PC-9 (cell line): ENCODE data around the gene COL11A2. TPM values are rescaled to one million over a fixed set of nuclear protein-coding genes. Genes with fewer than 3 reads are reported as not detected.

Experiments
- BruUV-seq: library from RNA; stranded (reverse); fragments of 400-500 nt; replicated peaks from 2 replicates; lab custom pipeline; 2021; lab: Mats Ljungman, UMichigan
- CTCF ChIA-PET: fragments of 300-600 bp; sonication (Branson Sonifier 250); formaldehyde crosslinking; loops from one replicate; lab custom pipeline; 2022; ENCODE audit warnings: antibody characterized with exemption; lab: Charles Lee
- POLR2A ChIA-PET: fragments of 300-600 bp; sonication (Branson Sonifier 250); formaldehyde crosslinking; loops from one replicate; lab custom pipeline; 2022; ENCODE audit warnings: antibody characterized with exemption; ENCODE audit not compliant: unreplicated experiment; lab: Charles Lee
- DNase-seq, 2 experiments: peaks; one replicate each; pipeline versions ENCODE4 v3.0.0 to v3.0.0-alpha.2; 2015 to 2022; ENCODE audit warnings: mixed read lengths in 1 of 2
- H2AFZ ChIP-seq: fragments of 200-600 bp; sonication (generic); 2 replicates; pipeline ENCODE4 v1.8.1; 2017; ENCODE audit warnings: antibody characterized with exemption
- H3F3A ChIP-seq: fragments of 200-600 bp; sonication (generic); 2 replicates; pipeline ENCODE4 v1.8.1; 2017; ENCODE audit warnings: antibody characterized with exemption, mild to moderate bottlenecking, low read depth; ENCODE audit not compliant: insufficient read depth
- H3K27ac ChIP-seq: fragments of 200-600 bp; sonication (generic); 2 replicates; pipeline ENCODE4 v1.6.1; 2016; ENCODE audit warnings: mixed run types
- H3K27me3 ChIP-seq: fragments of 200-600 bp; sonication (generic); 2 replicates; pipeline ENCODE4 v1.6.1; 2016; ENCODE audit warnings: low read depth, mixed run types; ENCODE audit not compliant: insufficient read depth
- H3K36me3 ChIP-seq: fragments of 200-600 bp; sonication (generic); 2 replicates; pipeline ENCODE4 v1.6.1; 2016; ENCODE audit warnings: low read depth, mixed run types
- H3K4me1 ChIP-seq: fragments of 200-600 bp; sonication (generic); replicated peaks from 2 replicates; pipeline ENCODE4 v1.6.1; 2016; ENCODE audit warnings: mixed run types; ENCODE audit not compliant: insufficient read depth
- H3K4me2 ChIP-seq: fragments of 200-600 bp; sonication (generic); 2 replicates; pipeline ENCODE4 v1.6.1; 2017; ENCODE audit warnings: mixed run types
- H3K4me3 ChIP-seq: fragments of 200-600 bp; sonication (generic); 2 replicates; pipeline ENCODE4 v1.6.1; 2016; ENCODE audit warnings: mixed run types
- H3K79me2 ChIP-seq: fragments of 200-600 bp; sonication (generic); 2 replicates; pipeline ENCODE4 v1.6.1; 2017; ENCODE audit warnings: low read depth, mixed run types
- H3K9me2 ChIP-seq: fragments of 200-600 bp; sonication (generic); 2 replicates; pipeline ENCODE4 v1.8.1; 2017; ENCODE audit warnings: mild to moderate bottlenecking; ENCODE audit not compliant: insufficient read depth
- H3K9me3 ChIP-seq: fragments of 200-600 bp; sonication (generic); 2 replicates; pipeline ENCODE4 v1.8.1; 2016; ENCODE audit warnings: low read depth; ENCODE audit not compliant: insufficient read depth
- H4K20me1 ChIP-seq: fragments of 200-600 bp; sonication (generic); 2 replicates; pipeline ENCODE4 v1.8.1; 2017; ENCODE audit not compliant: insufficient read depth
- CTCF ChIP-seq: fragments of 200-600 bp; sonication (generic); conservative IDR thresholded peaks from 2 replicates; pipeline ENCODE4 v1.6.1; 2017; ENCODE audit warnings: mixed run types, antibody characterized with exemption, mild to moderate bottlenecking, moderate library complexity
- EZH2 ChIP-seq: fragments of 200-600 bp; sonication (generic); IDR thresholded peaks from 2 replicates; pipeline ENCODE4 v1.8.0; 2017; ENCODE audit warnings: antibody characterized with exemption, low read depth
- intact Hi-C: fragments of 100-400 bp; cut with micrococcal nuclease; formaldehyde crosslinking; loops from one replicate; pipeline ENCODE4 v1.10.0; 2022; ENCODE audit not compliant: unreplicated experiment
- total RNA-seq: library from RNA; stranded (reverse); gene quantifications from 2 replicates; pipeline ENCODE4 v1.2.3, GENCODE V29; 2021

COL11A2 gene
- total RNA-seq, 1 experiment from 2014 or later: 2.2 TPM

- no peaks in the 10 kb centered on the region for H3K79me2 ChIP-seq
- BruUV-seq: no TSS peak
- no peak overlapping the region for H3K4me3 ChIP-seq
- H3K4me1 ChIP-seq: no peaks in the 10 kb centered on the region
- H3F3A ChIP-seq: peaks cover 16% of the 10 kb centered on the region; the same call in 1 of the 2 replicates
- no peak for TF ChIP-seq CTCF
- no peak overlapping the region for H2AFZ ChIP-seq
- no peaks in the 10 kb centered on the region for H4K20me1 ChIP-seq
- 0 out of 2 replicates have a peak, but pooled peaks cover 8% of the 10 kb centered on the region for H3K36me3 ChIP-seq
- H3K4me2 ChIP-seq: no peak overlapping the region
- intact Hi-C loops: no loop called here
- POLR2A ChIA-PET: no interaction called here
- no peak overlapping the region for H3K27ac ChIP-seq
- H3K27me3 ChIP-seq: 0 out of 2 replicates have a peak, but pooled peaks cover 7% of the 10 kb centered on the region
- H3K9me2 ChIP-seq: no peaks in the 10 kb centered on the region
- H3K9me3 ChIP-seq: no peaks in the 10 kb centered on the region
- CTCF ChIA-PET: no interaction called here
- DNase-seq: no peak
These were observed 20.5 kb upstream of the COL11A2 start for GRCh38 chr6:33212857-33213165.

- Histone ChIP-seq H4K20me1 (no peaks in the 10 kb centered on the region), H3K4me1 (peaks cover 8% of the 10 kb centered on the region), H3K27me3 (0 out of 2 replicates have a peak, but pooled peaks cover 7% of the 10 kb centered on the region), H3K4me2 (no peak overlapping the region), H3K79me2 (no peaks in the 10 kb centered on the region), H3K27ac (no peak overlapping the region), H3F3A (peaks cover 16% of the 10 kb centered on the region; the same call in 1 of the 2 replicates), H3K4me3 (no peak overlapping the region), H2AFZ (no peak overlapping the region), H3K36me3 (0 out of 2 replicates have a peak, but pooled peaks cover 8% of the 10 kb centered on the region), H3K9me3 (no peaks in the 10 kb centered on the region), H3K9me2 (no peaks in the 10 kb centered on the region)
- no peak for DNase-seq
- TF ChIP-seq CTCF: no peak
- TF ChIP-seq EZH2: no peak
- ChIA-PET CTCF (no interaction called here), POLR2A (interaction anchor here (0.7 kb wide), 1 partner anchor 1789 kb away, joined by 6 read pairs; no protein-coding TSS in a partner anchor)
- BruUV-seq: no TSS peak
- intact Hi-C loops: no loop called here
These were observed 19.6 kb upstream of the COL11A2 start for GRCh38 chr6:33211666-33212422.

- ChIA-PET POLR2A (no interaction called here), CTCF (no interaction called here)
- Histone ChIP-seq H3F3A (peaks cover 21% of the 10 kb centered on the region; the same call in 1 of the 2 replicates), H2AFZ (no peak overlapping the region), H3K9me2 (no peaks in the 10 kb centered on the region), H3K36me3 (0 out of 2 replicates have a peak, but pooled peaks cover 8% of the 10 kb centered on the region), H3K79me2 (no peaks in the 10 kb centered on the region), H3K27me3 (0 out of 2 replicates have a peak, but pooled peaks cover 7% of the 10 kb centered on the region), H3K27ac (no peak overlapping the region), H3K4me3 (no peak overlapping the region), H3K9me3 (no peaks in the 10 kb centered on the region), H3K4me2 (no peak overlapping the region), H4K20me1 (no peaks in the 10 kb centered on the region), H3K4me1 (peaks cover 11% of the 10 kb centered on the region)
- BruUV-seq: no TSS peak
- TF ChIP-seq CTCF (no peak), EZH2 (no peak)
- no peak for DNase-seq
- intact Hi-C loops: no loop called here
These were observed 18.9 kb upstream of the COL11A2 start for GRCh38 chr6:33211136-33211535.
